ENCODE data around the gene GGA2.
"Not testable (repeated sequence)": the region's sequence is repeated elsewhere in the genome, so short reads cannot be mapped to it uniquely, and the experiment has no call there.

GGA2 gene

GRCh38 chr16:23524886-23525285 lies 14.6 kb upstream of the GGA2 start:
- no peak for DNase-seq (ENCODE audit: low spot score)

- no peak for DNase-seq (ENCODE audit: low spot score)
Observed at GRCh38 chr16:23523876-23524385, 13.6 kb upstream of the GGA2 start.

GRCh38 chr16:23523321-23523720 lies 13.0 kb upstream of the GGA2 start:
- no peak for DNase-seq (ENCODE audit: low spot score)

DNA sequence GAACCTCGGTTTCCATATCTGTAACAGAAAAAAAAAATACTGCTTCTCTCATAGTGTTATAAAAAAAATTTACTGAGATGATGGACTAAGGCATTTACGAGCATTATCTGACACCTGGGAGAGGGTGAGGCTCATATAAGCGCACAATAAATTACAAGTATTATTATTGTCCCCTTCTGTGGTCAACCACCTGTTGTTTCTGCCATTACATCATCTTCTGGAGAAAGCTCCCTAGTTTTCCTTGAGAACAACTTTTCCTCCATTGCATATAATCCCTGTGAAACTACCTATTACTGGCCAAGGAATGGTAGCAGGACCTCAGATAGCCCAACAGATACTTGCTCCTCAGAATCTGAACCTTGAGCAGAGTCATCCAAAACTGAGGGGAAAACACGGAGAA lies 11.7 kb upstream of the GGA2 start:
- DNase-seq (ENCODE audit: low spot score): no peak

DNA sequence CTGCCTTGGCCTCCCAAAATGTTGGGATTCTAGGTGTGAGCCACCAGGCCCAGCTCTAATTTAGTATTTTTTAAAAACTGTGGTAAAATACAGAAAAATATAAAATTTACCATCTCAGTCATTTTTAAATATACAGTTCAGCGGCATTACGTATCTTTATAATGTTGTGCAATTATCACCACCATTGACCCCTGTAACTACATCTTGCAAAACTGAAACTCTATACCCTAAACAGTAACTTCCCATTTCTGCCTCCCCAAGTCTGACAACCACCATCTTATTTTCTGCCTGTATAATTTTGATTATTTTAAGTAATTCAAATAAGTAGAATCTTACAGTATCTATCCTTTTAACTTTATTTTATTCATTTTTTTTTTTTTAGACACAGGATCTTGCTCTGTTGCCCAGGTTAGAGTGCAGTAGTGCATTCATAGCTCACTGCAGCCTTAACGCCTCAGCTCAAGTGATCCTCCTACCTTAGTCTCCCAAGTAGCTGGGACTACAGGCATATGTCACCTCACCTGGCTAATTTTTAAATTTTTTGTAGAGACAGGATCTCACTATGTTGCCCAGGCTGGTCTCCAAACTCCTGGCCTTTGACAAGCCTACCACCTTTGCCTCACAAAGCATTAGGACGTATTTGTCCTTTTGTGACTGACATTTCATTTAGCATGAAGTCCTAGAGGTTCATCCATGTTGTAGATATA lies 10.9 kb upstream of the GGA2 start:
- DNase-seq (ENCODE audit: low spot score): no peak

DNA sequence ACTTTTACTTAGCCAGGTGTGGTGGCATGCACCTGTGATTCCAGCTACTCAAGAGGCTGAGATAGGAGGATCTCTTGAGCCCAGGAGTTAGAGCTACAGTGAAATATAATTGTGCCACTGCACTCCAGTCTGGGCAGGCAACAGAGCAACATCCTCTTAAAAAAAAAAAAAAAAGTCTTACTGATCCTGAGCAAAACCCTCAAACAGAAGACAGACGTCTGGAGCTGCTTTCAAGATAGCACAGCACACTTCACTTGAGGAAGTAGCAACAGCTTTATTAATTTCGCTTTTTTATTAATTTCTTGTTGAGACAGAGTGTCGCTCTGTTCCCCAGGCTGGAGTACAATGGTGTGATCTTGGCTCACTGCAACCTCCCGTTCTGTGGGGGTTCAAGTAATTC lies 10.2 kb upstream of the GGA2 start:
- DNase-seq (ENCODE audit: low spot score): no peak

DNA sequence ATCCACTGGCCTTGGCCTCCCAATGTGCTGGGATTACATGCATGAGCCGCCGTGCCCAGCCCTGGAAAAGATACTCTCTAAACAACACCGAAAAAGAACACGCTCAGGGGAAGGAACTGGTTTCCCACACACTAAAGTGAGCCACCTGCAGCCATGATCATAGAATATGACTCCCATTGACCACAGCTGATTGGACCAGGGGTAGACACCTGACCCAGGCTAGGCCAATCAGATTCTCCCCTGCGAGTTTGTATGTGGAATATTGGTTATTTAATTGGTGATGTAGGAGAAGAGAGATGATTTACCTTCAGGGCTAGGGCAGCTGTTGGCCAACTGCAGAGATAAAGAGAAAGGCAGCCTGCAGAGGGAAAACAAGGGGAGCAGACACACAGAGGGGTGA lies 9.0 kb upstream of the GGA2 start:
- DNase-seq (ENCODE audit: low spot score): no peak

DNA sequence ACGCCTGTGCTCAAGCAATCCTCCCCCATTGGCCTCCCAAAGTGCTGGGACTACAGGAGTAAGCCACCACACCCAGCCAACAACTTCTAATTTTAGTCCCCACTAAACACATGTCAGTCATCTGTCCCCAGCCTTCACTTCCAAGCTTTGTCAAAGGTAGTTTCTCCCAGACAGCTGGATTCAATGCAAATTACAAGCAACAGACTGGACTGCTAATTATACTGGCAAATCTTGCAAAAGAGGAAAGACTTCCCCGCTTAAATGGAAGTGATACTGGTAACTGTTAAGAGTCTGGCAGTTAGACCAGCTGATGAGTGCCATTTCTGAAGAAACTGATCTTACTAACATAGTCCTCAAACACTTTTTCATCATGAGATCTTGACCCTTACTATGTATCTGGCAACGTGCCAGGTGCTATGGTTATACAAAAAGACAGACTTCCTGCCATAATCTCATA lies 8.2 kb upstream of the GGA2 start:
- DNase-seq (ENCODE audit: low spot score): no peak

DNA sequence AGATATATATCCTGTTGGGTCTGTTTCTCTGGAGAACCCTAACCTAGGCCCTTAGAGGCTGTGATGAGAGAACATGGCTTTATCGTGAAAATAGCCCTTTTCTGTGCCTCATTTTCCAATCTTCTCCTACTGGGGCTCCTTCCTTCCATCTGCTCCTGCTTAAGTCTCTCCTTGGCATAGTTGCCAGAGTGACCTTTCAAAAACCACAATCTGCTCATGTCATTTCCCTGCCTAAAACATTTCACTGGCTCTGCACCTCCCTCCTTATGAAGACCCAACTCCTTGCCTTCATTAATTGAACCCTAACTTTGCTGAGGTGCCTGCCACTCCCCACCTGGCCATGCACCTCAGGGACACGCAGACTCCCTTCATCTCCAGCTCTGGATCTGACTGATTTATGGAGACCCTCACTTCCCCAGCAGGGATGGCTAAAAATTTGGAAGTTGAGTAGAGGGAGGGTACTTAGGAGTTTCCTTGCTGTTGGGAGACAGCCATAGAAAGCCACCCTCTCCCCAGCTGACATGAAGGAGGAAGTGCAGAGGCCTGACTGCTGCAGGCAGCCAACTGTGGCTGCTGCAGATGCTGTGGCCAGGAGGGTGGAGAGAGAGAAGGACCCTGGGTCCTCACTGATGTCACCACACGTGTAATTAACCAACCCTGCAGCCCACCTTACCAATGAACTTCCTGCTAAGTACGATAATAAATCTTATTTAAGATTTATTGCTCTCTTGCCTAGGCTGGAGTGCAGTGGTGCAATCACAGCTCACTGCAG lies 6.3 kb upstream of the GGA2 start:
- no peak for DNase-seq (ENCODE audit: low spot score)

- no peak for DNase-seq (ENCODE audit: low spot score)
Observed at GRCh38 chr16:23515881-23516280, 5.6 kb upstream of the GGA2 start.

DNA sequence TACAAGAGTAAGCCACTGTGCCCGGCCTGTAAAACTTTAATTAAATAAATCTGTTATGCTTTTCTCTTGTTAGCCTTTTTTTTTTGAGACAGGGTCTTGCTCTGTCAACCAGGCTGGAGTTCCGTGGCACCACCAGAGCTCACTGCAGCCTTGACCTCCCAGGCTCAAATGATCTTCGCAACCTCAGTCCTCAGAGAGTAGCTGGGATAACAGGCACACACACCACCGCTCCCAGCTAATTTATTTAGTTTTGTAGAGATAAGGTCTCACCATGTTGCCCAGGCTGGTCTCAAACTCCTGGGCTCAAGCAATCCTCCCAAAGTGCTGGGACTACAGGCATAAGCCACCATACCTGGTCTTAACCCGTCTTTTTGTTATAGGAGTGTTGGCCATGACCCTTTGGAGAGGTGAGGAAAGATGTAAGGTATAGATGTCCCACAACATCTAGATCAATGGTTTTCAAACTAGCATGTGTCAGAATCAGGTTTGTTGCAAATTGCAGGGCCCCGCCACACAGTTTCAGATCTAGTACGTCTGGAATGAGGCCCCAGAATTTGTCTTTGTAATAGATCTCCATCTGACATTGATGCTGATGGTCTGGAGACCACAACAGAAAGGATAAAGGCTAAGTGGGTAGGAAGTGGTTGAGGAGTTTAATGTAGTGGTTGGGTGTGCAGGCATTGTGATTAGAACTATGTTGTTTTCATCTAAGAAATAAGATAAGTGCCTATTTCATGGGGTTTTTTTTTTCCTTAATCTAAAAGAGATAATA lies 4.3 kb upstream of the GGA2 start:
- DNase-seq (ENCODE audit: low spot score): no peak

DNA sequence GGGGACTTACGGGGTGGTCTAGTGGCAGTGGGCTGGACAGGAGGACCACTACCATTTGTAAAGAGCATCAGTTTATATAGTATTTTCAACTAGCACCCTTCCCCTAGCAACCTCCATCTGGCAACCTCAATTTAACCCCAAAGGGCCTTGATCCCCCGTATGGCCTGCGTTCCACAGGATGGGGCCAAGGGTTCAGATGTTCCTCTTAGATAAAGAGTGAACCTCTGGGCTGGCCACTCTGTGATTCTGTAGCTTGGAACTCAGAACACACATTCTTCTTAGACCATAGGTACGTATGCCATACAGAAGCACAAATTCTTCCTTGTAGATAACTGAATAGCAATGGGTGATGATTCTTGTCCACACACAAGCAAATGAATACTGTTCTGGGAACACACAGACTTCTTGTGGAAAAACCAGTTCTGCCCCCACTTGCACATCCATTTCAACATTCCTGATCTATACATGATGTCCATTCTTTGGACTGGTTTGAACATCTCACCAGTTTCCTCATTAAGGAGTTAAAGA lies 1.9 kb upstream of the GGA2 start:
- no peak for DNase-seq (ENCODE audit: low spot score)

DNA sequence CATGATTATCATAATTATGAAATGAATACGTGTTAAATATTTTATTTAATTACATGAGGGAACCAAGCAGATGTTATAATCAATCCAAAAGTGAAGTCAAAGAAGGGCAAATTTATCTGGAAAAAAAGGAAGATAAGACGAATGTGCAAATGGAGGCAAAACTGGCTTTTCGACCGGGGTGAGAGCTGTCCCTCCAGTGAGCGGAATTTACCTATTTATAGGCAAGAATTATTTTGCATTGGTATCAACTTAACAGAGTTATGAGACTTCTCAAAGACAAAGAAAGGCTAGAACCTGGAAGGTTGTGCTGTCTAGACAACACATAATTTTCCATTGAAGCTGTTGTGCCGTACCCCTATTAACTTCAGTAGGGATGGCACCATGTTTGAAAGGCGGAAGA lies 1.4 kb upstream of the GGA2 start:
- DNase-seq (ENCODE audit: low spot score): no peak

- not testable (repeated sequence) for DNase-seq (ENCODE audit: low spot score)
Observed at GRCh38 chr16:23510915-23511270, 599 bp upstream of the GGA2 start.

- no peak for DNase-seq (ENCODE audit: low spot score)
Observed at GRCh38 chr16:23509782-23510163, 521 bp downstream of the GGA2 start.

DNA sequence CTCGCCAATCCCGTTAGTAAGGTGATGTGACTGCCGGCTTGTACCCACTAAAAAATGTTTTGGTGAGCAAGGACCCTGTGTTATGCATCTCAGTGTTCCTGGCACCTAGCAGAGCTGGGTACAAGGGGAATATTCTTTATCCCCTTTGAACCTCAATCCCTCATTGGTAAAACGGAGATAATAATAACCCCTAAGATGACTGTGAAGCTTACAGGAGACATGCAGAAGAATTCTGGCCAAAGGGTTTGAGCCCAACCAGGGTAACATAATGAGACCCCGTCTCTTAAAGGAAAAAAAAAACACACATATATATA lies 896 bp downstream of the GGA2 start:
- DNase-seq (ENCODE audit: low spot score): no peak

- DNase-seq (ENCODE audit: low spot score): no peak
Observed at GRCh38 chr16:23508589-23509440, 1.5 kb downstream of the GGA2 start.

- no peak for DNase-seq (ENCODE audit: low spot score)
Observed at GRCh38 chr16:23506606-23506994, 3.7 kb downstream of the GGA2 start.

DNA sequence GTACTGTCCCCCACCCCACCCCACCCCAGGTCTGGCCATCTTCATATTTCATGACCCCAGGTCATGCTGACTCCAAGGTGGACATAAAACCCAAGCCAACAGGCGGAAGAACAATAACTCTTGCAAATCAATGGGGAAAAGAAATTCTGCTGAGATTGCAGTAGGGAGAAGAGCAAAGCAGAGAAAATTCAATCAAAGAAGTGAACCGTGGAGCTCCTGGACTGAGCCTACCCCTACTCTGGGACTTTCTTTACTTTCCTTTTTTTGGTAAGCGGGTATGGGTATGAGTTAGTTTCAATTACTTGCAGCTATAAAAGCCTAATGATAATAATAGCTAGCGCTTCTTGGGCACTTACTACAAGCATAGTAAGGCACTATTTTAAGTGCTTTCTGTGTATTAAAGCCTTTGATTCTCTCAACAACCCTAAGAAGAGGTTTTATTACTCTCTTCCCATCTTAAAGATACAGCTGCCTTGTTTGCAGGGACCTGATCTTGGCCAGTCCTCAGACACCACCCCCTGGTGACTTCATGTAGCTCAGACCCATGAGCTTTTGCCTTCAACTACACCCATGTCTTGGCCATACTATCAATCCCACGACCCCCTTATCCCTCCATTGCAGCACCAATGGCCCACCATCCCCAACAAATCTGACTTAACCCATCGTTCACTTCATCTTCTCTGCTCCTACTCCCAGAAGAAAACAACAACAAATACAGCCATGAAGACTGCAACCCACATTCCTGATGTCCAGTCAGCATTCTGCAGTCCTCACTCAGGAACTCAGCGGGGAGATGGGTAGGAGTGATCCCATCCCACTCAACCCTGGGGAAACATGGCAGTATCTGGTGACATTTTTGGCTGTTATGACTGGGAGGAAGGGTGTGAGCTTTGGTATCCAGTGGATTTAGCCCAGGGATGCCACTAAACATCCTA lies 4.4 kb downstream of the GGA2 start:
- no peak for DNase-seq (ENCODE audit: low spot score)

- DNase-seq (ENCODE audit: low spot score): no peak
Observed at GRCh38 chr16:23505180-23505665, 5.1 kb downstream of the GGA2 start.
